BLaER1 (cell line): Measurements from ENCODE around the gene DDIAS.
"Not testable (repeated sequence)": the region's sequence is repeated elsewhere in the genome, so short reads cannot be mapped to it uniquely, and the experiment has no call there.

ENCODE experiments used
- H3K27ac ChIP-seq: shearing (Covaris generic); formaldehyde crosslinking; 2 replicates; pipeline ENCODE4 v1.8.1; 2022
- H3K27me3 ChIP-seq: shearing (Covaris generic); formaldehyde crosslinking; 2 replicates; pipeline ENCODE4 v1.8.1; 2022
- H3K36me3 ChIP-seq: shearing (Covaris generic); formaldehyde crosslinking; 2 replicates; pipeline ENCODE4 v1.8.1; 2022
- H3K4me1 ChIP-seq: shearing (Covaris generic); formaldehyde crosslinking; 2 replicates; pipeline ENCODE4 v1.8.1; 2022
- H3K4me2 ChIP-seq: shearing (Covaris generic); formaldehyde crosslinking; 2 replicates; pipeline ENCODE4 v1.8.1; 2022
- H3K4me3 ChIP-seq: shearing (Covaris generic); formaldehyde crosslinking; 2 replicates; pipeline ENCODE4 v1.8.1; 2022
- H3K9ac ChIP-seq: shearing (Covaris generic); formaldehyde crosslinking; 2 replicates; pipeline ENCODE4 v1.8.1; 2022
- H3K9me3 ChIP-seq: shearing (Covaris generic); formaldehyde crosslinking; 2 replicates; pipeline ENCODE4 v1.8.1; 2022
- H4K20me1 ChIP-seq: shearing (Covaris generic); formaldehyde crosslinking; 2 replicates; pipeline ENCODE4 v1.8.1; 2022
- Cebpa-rat ChIP-seq: shearing (Covaris generic); IDR thresholded peaks from 2 replicates; pipeline ENCODE4 v1.8.1; 2022

DDIAS gene

GRCh38 chr11:82924522-82925224 lies 23.1 kb downstream of the DDIAS start:
- no peak overlapping the region for H3K4me3 ChIP-seq
- H4K20me1 ChIP-seq, result no peaks in the 10 kb centered on the region
- H3K4me1 ChIP-seq, result peaks cover 12% of the 10 kb centered on the region
- no peak for TF ChIP-seq Cebpa-rat
- H3K9me3 ChIP-seq, result peaks cover 2% of the 10 kb centered on the region; the same call in 1 of the 2 replicates
- H3K36me3 ChIP-seq, result peaks cover 40% of the 10 kb centered on the region; the same call in 1 of the 2 replicates
- no peaks in the 10 kb centered on the region for H3K27me3 ChIP-seq
- no peak overlapping the region for H3K9ac ChIP-seq
- H3K27ac ChIP-seq, result no peak overlapping the region
- no peak overlapping the region for H3K4me2 ChIP-seq

GRCh38 chr11:82927264-82927880 lies 25.8 kb downstream of the DDIAS start:
- Histone ChIP-seq H3K4me3 (no peak overlapping the region), H3K9me3 (no peaks in the 10 kb centered on the region), H3K27me3 (no peaks in the 10 kb centered on the region), H3K4me2 (no peak overlapping the region), H3K9ac (no peak overlapping the region), H3K4me1 (no peaks in the 10 kb centered on the region), H3K27ac (no peak overlapping the region), H4K20me1 (no peaks in the 10 kb centered on the region), H3K36me3 (peaks cover 47% of the 10 kb centered on the region)
- TF ChIP-seq Cebpa-rat, result no peak

DNA sequence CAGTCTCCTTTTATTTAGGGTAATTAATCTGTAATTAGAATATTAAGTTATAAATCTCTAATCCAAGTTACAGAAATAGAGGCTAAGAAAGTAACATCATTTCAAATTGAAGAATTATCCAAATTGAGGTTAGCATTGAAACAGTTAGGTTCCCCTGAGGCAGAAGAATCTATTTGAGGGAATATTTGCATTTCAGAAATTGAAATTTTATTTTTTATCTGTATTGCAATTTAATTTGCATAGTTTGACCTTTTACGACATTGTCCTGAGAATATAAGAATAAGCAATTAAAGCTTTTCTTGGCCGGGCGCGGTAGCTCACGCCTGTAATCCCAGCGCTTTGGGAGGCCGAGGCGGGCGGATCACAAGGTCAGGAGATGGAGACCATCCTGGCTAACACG lies 27.6 kb downstream of the DDIAS start:
- H3K27ac ChIP-seq, result no peak overlapping the region
- no peaks in the 10 kb centered on the region for H4K20me1 ChIP-seq
- no peak overlapping the region for H3K4me2 ChIP-seq
- no peaks in the 10 kb centered on the region for H3K27me3 ChIP-seq
- no peak for TF ChIP-seq Cebpa-rat
- H3K9me3 ChIP-seq, result no peaks in the 10 kb centered on the region
- H3K36me3 ChIP-seq, result peaks cover 50% of the 10 kb centered on the region
- no peak overlapping the region for H3K9ac ChIP-seq
- H3K4me1 ChIP-seq, result no peaks in the 10 kb centered on the region
- H3K4me3 ChIP-seq, result no peak overlapping the region

DNA sequence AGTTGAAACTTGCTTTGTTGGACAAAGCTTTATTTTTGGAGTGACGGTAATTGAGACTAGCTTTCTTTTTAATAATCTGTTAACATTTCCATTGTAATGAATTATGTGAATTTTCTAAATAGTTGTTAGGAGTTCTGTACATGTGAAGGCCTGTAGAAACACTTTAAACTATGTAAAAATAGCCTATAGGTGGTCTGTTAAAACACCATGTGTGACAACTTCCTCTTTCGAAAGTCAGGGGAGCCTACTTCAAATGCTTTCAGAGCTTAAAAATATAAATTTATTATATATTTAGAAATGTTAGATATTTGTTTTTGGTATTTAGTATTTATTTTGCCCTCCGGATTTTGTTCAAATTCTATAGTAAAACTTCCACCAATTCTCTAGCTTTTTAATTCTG lies 28.7 kb downstream of the DDIAS start:
- Histone ChIP-seq H4K20me1 (no peaks in the 10 kb centered on the region), H3K9me3 (no peaks in the 10 kb centered on the region), H3K4me1 (no peaks in the 10 kb centered on the region), H3K36me3 (peaks cover 52% of the 10 kb centered on the region), H3K27ac (no peak overlapping the region), H3K4me2 (no peak overlapping the region), H3K27me3 (no peaks in the 10 kb centered on the region), H3K4me3 (no peak overlapping the region), H3K9ac (no peak overlapping the region)
- TF ChIP-seq Cebpa-rat, result no peak

- H3K9me3 ChIP-seq, result no peaks in the 10 kb centered on the region
- no peak for TF ChIP-seq Cebpa-rat
- H3K4me3 ChIP-seq, result no peak overlapping the region
- H4K20me1 ChIP-seq, result no peaks in the 10 kb centered on the region
- H3K4me1 ChIP-seq, result no peaks in the 10 kb centered on the region
- H3K27me3 ChIP-seq, result no peaks in the 10 kb centered on the region
- H3K36me3 ChIP-seq, result peaks cover 52% of the 10 kb centered on the region
- H3K27ac ChIP-seq, result no peak overlapping the region
- H3K9ac ChIP-seq, result no peak overlapping the region
- H3K4me2 ChIP-seq, result no peak overlapping the region
Observed at GRCh38 chr11:82930734-82931133, 29.2 kb downstream of the DDIAS start.

DNA sequence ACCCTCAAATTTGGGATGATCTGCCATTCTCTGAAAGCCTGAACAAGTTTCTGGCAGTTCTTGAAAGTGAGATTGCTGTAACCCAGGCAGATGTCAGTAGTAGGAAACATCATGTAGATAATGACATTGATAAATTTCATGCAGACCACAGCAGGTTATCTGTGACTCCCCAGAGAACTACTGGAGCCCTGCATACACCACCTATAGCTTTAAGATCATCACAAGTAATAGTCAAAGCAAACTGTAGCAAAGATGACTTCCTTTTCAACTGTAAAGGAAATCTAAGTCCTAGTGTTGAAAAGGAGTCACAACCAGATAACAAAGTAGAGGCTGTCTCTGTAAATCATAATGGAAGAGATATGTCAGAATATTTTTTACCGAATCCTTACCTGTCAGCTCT lies 31.0 kb downstream of the DDIAS start:
- Histone ChIP-seq H3K4me2 (no peak overlapping the region), H3K9ac (no peak overlapping the region), H3K27ac (no peak overlapping the region), H3K27me3 (no peaks in the 10 kb centered on the region), H3K4me3 (no peak overlapping the region), H4K20me1 (no peaks in the 10 kb centered on the region), H3K36me3 (peaks cover 51% of the 10 kb centered on the region), H3K9me3 (no peaks in the 10 kb centered on the region), H3K4me1 (no peaks in the 10 kb centered on the region)
- no peak for TF ChIP-seq Cebpa-rat

DNA sequence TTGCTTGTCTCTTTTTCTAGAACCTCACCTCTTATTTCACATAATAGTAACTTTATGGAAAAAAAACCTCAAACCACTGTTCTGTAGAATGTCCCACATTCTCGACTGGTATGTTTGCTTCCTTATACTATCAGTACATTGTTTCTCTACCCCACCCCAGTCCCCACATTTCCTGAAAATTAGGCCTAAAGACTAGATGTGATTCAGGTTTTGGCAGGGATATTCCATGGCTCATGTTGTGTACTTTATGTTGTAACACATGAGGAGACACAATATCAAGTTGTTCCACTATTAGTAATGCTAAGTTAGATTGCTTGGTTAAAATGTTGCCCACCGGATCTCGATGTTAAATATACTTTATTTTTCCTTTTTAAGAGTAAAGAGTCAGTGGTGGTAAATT lies 34.7 kb downstream of the DDIAS start:
- no peaks in the 10 kb centered on the region for H3K4me1 ChIP-seq
- no peak for TF ChIP-seq Cebpa-rat
- H3K4me2 ChIP-seq, result no peak overlapping the region
- H3K36me3 ChIP-seq, result peaks cover 43% of the 10 kb centered on the region
- no peak overlapping the region for H3K4me3 ChIP-seq
- H4K20me1 ChIP-seq, result no peaks in the 10 kb centered on the region
- no peak overlapping the region for H3K9ac ChIP-seq
- no peaks in the 10 kb centered on the region for H3K9me3 ChIP-seq
- no peaks in the 10 kb centered on the region for H3K27me3 ChIP-seq
- no peak overlapping the region for H3K27ac ChIP-seq

GRCh38 chr11:82937554-82937953 lies 36.0 kb downstream of the DDIAS start:
- peaks cover 5% of the 10 kb centered on the region for H3K9me3 ChIP-seq
- no peak overlapping the region for H3K4me2 ChIP-seq
- no peak for TF ChIP-seq Cebpa-rat
- no peaks in the 10 kb centered on the region for H3K27me3 ChIP-seq
- H3K27ac ChIP-seq, result no peak overlapping the region
- H3K4me3 ChIP-seq, result no peak overlapping the region
- peaks cover 30% of the 10 kb centered on the region for H3K36me3 ChIP-seq
- no peaks in the 10 kb centered on the region for H3K4me1 ChIP-seq
- H4K20me1 ChIP-seq, result no peaks in the 10 kb centered on the region
- H3K9ac ChIP-seq, result no peak overlapping the region

DNA sequence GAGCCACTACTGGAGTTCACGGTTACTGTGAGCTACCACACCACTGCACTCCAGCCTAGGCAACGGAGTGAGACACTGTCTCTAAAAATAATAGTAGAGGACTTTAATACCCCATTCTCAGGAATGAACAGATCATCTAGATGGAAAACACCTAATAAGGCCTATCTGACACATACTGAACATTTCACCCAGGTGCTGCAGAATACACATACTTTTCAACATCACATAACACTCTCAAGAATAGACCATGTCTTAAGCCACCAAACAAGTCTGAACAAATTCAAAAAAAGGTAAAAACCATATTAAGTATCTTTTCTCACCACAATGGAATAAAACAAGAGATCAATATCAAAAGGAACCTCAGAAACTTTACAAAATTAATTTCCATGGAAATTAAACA lies 37.9 kb downstream of the DDIAS start:
- TF ChIP-seq Cebpa-rat, result no peak
- Histone ChIP-seq H3K27ac (no peak overlapping the region), H3K4me2 (no peak overlapping the region), H3K36me3 (peaks cover 12% of the 10 kb centered on the region), H3K27me3 (no peaks in the 10 kb centered on the region), H3K4me1 (no peaks in the 10 kb centered on the region), H4K20me1 (no peaks in the 10 kb centered on the region), H3K4me3 (no peak overlapping the region), H3K9ac (no peak overlapping the region), H3K9me3 (peaks cover 10% of the 10 kb centered on the region)

DNA sequence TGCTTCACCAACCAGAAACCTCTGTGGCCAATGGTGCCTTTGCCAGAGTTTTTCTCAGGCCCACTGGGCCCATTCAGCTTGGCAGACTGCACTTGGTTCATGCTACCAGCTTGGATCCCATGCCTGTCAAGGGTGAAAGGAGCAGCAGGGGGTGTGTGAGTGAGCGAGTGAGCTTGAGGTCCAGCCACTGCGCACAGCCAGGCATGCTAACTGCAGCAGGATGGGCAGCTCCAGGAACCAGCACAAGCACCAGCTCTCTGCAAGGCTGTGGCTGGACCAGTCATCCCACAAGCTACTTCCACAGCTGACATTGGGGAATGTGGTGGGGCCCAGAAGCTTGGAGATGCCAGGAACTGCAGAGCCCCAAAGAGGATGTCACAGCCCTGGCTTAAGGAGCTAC lies 40.8 kb downstream of the DDIAS start:
- H3K27me3 ChIP-seq, result no peaks in the 10 kb centered on the region

GRCh38 chr11:82943430-82943829 lies 41.9 kb downstream of the DDIAS start:
- not testable (repeated sequence) for H4K20me1 ChIP-seq, H3K4me3 ChIP-seq, H3K9me3 ChIP-seq, H3K9ac ChIP-seq, H3K4me2 ChIP-seq, H3K27me3 ChIP-seq, H3K27ac ChIP-seq, H3K4me1 ChIP-seq, H3K36me3 ChIP-seq

More for the DNA sequence above, 40.8 kb downstream of the DDIAS start:
- H3K4me1 ChIP-seq, result no peaks in the 10 kb centered on the region
- H3K9ac ChIP-seq, result no peak overlapping the region
- H3K9me3 ChIP-seq, result peaks cover 10% of the 10 kb centered on the region
- H3K27ac ChIP-seq, result no peak overlapping the region
- no peaks in the 10 kb centered on the region for H4K20me1 ChIP-seq
- no peak overlapping the region for H3K4me2 ChIP-seq
- no peaks in the 10 kb centered on the region for H3K36me3 ChIP-seq
- no peak overlapping the region for H3K4me3 ChIP-seq
- no peak for TF ChIP-seq Cebpa-rat
